ENCODE results near the gene MCM3AP. TPM values are rescaled to one million over a fixed set of nuclear protein-coding genes. Genes with fewer than 3 reads are reported as not detected.

The MCM3AP gene
- total and polyA plus RNA-seq, 4 donors = 15.5 to 58.1 (median 33.5) TPM

- Histone ChIP-seq H3K9me3 (ENCODE audit: control insufficient read depth in 4 of 4, low read length in 3 of 4) (no peaks in the 10 kb centered on the region), H3K27ac (ENCODE audit: low read depth in 1 of 2, low read length in 2 of 2) (no peak overlapping the region), H3K27me3 (ENCODE audit: control insufficient read depth in 4 of 4, insufficient read depth in 4 of 4, low read length in 3 of 4) (no peaks in the 10 kb centered on the region), H3K9ac (ENCODE audit: low read depth in 1 of 2, low read length in 2 of 2) (no peak overlapping the region), H3K4me1 (ENCODE audit: control insufficient read depth in 4 of 4, insufficient read depth in 4 of 4, low read length in 3 of 4) (peaks cover 0 to 10% (median 4%) of the 10 kb centered on the region in 4 donors), H3K36me3 (ENCODE audit: control insufficient read depth in 4 of 4, insufficient read depth in 3 of 4, low read depth in 1 of 4, low read length in 3 of 4) (peaks cover 3 to 44% (median 27%) of the 10 kb centered on the region in 4 donors), H3K4me3 (ENCODE audit: low read depth in 1 of 3, low read length in 3 of 3) (no peak overlapping the region)
- no peak for DNase-seq (ENCODE audit: low spot score)
- no peak for TF ChIP-seq JUND (IDR thresholded peaks at IDR 0.05)
- no peak for TF ChIP-seq NR2F2 (IDR thresholded peaks at IDR 0.05)
- TF ChIP-seq TAF1 (conservative IDR thresholded peaks at IDR 0.05) = no peak
- TF ChIP-seq, protein P1, sequence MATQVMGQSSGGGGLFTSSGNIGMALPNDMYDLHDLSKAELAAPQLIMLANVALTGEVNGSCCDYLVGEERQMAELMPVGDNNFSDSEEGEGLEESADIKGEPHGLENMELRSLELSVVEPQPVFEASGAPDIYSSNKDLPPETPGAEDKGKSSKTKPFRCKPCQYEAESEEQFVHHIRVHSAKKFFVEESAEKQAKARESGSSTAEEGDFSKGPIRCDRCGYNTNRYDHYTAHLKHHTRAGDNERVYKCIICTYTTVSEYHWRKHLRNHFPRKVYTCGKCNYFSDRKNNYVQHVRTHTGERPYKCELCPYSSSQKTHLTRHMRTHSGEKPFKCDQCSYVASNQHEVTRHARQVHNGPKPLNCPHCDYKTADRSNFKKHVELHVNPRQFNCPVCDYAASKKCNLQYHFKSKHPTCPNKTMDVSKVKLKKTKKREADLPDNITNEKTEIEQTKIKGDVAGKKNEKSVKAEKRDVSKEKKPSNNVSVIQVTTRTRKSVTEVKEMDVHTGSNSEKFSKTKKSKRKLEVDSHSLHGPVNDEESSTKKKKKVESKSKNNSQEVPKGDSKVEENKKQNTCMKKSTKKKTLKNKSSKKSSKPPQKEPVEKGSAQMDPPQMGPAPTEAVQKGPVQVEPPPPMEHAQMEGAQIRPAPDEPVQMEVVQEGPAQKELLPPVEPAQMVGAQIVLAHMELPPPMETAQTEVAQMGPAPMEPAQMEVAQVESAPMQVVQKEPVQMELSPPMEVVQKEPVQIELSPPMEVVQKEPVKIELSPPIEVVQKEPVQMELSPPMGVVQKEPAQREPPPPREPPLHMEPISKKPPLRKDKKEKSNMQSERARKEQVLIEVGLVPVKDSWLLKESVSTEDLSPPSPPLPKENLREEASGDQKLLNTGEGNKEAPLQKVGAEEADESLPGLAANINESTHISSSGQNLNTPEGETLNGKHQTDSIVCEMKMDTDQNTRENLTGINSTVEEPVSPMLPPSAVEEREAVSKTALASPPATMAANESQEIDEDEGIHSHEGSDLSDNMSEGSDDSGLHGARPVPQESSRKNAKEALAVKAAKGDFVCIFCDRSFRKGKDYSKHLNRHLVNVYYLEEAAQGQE (IDR thresholded peaks at IDR 0.05) = no peak
- no peak for TF ChIP-seq GABPA (IDR thresholded peaks at IDR 0.05 in 1 of 2, conservative IDR thresholded peaks at IDR 0.05 in 1 of 2)
- no peak for TF ChIP-seq RAD21 (IDR thresholded peaks at IDR 0.05)
- 95% methylated on average over 13 of the region's 13 CpGs for WGBS
Measured at GRCh38 chr21:46220275-46220810, 65.1 kb downstream of the MCM3AP start.

DNA sequence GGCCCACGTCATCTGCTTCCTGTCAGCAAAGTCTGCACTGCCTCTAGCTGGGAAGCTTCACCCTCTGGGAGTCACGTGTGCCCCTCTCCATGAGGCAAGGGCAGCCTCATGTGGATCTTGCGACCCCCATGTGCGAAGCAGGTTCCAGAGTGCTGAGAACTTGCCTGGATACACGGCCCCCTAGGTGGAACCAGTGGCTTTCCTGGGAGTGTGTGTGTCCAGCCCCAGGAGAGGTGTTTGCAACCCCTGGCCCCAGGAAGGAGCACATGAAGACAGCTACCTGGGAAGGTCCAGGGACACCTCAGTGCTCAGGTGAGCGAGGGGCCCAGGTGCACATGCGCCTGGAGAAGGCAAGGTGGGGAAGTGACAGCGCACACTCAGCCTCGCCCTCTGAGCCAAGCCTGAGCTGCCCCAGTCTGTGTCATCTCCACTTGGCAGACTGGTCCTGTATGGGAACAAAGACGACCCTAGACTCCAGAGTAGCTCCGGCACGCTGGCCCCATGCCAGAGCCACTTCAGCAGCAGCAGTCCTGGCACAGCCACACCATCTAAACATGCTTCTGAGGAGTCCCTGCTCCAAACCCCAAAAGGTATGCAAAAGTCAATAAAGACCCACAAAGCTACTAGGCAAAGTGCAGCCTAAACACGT lies 65.7 kb downstream of the MCM3AP start:
- Histone ChIP-seq H3K36me3 (ENCODE audit: control insufficient read depth in 4 of 4, insufficient read depth in 3 of 4, low read depth in 1 of 4, low read length in 3 of 4) (peaks cover 6 to 48% (median 28%) of the 10 kb centered on the region in 4 donors), H3K27ac (ENCODE audit: low read depth in 1 of 2, low read length in 2 of 2) (no peak overlapping the region), H3K9ac (ENCODE audit: low read depth in 1 of 2, low read length in 2 of 2) (no peak overlapping the region), H3K27me3 (ENCODE audit: control insufficient read depth in 4 of 4, insufficient read depth in 4 of 4, low read length in 3 of 4) (no peaks in the 10 kb centered on the region), H3K4me3 (ENCODE audit: low read depth in 1 of 3, low read length in 3 of 3) (no peak overlapping the region), H3K9me3 (ENCODE audit: control insufficient read depth in 4 of 4, low read length in 3 of 4) (no peaks in the 10 kb centered on the region), H3K4me1 (ENCODE audit: control insufficient read depth in 4 of 4, insufficient read depth in 4 of 4, low read length in 3 of 4) (peaks cover 0 to 7% (median 3%) of the 10 kb centered on the region in 4 donors)
- no peak for TF ChIP-seq GABPA (IDR thresholded peaks at IDR 0.05 in 1 of 2, conservative IDR thresholded peaks at IDR 0.05 in 1 of 2)
- no peak for TF ChIP-seq HNF4G (IDR thresholded peaks at IDR 0.05)
- no peak for TF ChIP-seq NR2F2 (IDR thresholded peaks at IDR 0.05)
- TF ChIP-seq ZBTB33 (IDR thresholded peaks at IDR 0.05) = no peak
- no peak for TF ChIP-seq RAD21 (IDR thresholded peaks at IDR 0.05)
- no peak for TF ChIP-seq HNF4A (conservative IDR thresholded peaks at IDR 0.05)
- no peak for TF ChIP-seq EGR1 (IDR thresholded peaks at IDR 0.05; ENCODE audit: low read depth in 2 of 2)
- TF ChIP-seq JUND (IDR thresholded peaks at IDR 0.05) = no peak
- TF ChIP-seq, protein P1 (IDR thresholded peaks at IDR 0.05) = no peak
- TF ChIP-seq FOXA2 (IDR thresholded peaks at IDR 0.05) = no peak
- TF ChIP-seq, protein P2, sequence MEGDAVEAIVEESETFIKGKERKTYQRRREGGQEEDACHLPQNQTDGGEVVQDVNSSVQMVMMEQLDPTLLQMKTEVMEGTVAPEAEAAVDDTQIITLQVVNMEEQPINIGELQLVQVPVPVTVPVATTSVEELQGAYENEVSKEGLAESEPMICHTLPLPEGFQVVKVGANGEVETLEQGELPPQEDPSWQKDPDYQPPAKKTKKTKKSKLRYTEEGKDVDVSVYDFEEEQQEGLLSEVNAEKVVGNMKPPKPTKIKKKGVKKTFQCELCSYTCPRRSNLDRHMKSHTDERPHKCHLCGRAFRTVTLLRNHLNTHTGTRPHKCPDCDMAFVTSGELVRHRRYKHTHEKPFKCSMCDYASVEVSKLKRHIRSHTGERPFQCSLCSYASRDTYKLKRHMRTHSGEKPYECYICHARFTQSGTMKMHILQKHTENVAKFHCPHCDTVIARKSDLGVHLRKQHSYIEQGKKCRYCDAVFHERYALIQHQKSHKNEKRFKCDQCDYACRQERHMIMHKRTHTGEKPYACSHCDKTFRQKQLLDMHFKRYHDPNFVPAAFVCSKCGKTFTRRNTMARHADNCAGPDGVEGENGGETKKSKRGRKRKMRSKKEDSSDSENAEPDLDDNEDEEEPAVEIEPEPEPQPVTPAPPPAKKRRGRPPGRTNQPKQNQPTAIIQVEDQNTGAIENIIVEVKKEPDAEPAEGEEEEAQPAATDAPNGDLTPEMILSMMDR (IDR thresholded peaks at IDR 0.05; ENCODE audit: low read depth, low read length, missing input control) = no peak
- no peak for TF ChIP-seq RXRA (IDR thresholded peaks at IDR 0.05)
- TF ChIP-seq FOXA1 (IDR thresholded peaks at IDR 0.05) = no peak
- DNase-seq (ENCODE audit: low spot score) = no peak
- WGBS = 68% methylated on average over 13 of the region's 13 CpGs

Data from liver (tissue), 9 donors.